Activated CD8-positive, alpha-beta memory T cell treated with anti-CD3 and anti-CD28 coated beads for 48 hours (primary cell): ENCODE measurements around the gene ASCL2.

Experiments used
- DNase-seq, 3 experiments: peaks; one replicate each; pipeline ENCODE4 v3.0.0-alpha.2; 2020; ENCODE audit warnings: low read depth in 2 of 3, low spot score in 2 of 3

The ASCL2 gene

GRCh38 chr11:2263071-2263565, 7.3 kb downstream of the ASCL2 start:
- DNase-seq, result no peak

DNA sequence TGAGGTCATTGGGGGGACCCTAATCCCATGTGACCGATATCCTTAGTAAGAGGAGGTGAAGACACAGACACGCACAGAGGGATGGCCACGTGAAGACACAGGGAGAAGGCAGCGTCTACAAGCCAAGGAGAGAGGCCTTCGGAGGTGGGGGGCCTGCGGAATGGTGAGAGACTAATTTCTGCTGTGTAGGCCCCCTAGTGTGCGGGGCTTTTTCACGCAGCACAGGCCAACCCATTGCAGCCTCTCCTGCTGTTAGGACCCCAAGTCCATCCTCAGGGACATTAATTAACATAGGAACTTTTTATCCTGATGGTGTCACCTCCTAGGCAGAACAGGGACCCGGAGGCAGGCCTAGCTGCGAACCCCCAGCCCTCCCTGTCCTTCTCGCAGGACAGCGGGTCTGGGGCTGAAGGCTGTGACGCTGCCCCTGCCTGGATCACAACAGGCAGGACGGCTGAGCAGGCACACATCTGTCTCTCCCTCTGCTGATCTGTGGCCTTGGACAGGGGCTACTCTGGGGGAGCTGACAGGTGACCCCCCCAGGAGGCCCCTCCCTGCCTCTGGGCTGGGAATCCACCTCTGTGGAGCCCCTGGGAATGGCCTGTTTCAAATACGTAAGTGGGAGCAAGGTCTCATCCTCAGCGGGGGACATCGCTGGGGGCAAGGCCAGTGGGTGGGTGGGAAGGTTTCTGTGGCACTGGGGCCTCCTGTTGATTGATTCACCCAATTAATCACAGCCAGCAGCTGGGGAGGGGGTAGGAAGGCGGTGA, 7.9 kb downstream of the ASCL2 start:
- DNase-seq, result no peak

DNA sequence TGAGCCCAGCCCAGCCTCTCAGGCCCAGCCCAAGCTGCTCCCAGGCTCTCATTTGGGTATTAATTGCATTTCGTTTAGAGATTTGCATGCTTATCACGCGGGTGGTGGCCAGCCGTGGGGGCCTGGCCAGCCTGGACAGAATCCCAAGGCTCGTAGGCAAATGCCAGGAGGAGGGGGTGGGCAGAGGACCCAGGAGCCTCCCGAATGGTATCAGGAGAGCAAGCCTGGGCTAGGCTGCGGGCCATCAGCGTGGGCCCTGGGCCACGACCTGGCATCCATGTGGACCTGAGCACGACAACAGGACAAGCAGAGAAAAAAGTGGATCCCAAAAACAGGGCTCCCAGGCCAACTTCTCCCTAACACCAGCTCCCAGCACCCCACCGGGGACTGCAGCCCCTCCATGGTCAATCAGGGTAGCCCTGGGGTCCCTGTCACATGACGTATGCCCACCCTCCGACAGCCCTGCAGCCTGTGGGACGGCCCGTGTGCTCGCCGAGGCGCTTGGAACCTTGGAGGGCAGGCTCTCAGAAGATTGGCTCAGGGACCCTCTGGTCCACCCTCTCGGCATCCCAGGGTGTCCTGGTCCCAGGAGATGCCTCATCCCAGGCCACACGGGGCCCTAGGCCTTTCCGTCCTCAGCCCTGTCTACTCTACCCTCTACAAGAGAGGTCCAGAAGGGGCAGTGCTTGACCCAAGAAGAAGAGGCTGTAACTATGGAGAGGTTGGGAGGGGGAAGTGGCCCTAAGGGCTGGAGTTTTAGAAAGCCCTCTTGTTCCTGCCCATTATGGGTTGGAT, 8.8 kb downstream of the ASCL2 start:
- DNase-seq, result no peak

GRCh38 chr11:2260491-2261364, 9.7 kb downstream of the ASCL2 start:
- no peak for DNase-seq

DNA sequence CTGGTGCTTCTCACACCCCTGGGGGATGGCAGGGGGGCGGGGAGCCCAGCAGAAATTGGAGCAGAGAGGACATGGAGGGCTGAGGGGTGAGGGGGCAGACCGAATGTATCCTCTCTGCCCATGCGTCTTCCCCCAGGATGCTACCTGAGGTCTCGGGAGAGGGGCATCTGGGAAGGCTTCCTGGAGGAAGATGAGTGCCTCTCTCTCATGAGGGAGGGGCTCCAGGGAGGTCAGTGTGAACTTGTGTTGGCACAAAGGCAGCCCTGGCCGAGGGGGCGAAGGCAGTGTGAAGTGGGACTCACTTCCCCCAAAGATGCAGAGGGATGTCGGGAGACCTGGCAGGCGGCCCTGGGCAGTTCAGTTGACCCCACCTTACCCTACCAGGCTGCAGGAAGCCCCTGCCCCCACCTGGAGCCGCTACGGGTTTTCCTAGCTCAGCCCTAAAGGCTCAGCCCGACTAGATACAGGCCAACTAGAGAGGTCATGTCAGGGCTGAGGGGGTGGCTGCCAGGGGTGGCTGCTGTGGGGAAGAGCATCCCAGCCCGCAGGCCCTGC, 10.4 kb downstream of the ASCL2 start:
- no peak for DNase-seq

GRCh38 chr11:2259466-2259830, 10.9 kb downstream of the ASCL2 start:
- DNase-seq, result no peak

GRCh38 chr11:2258501-2259465, 11.6 kb downstream of the ASCL2 start:
- DNase-seq, result no peak

DNA sequence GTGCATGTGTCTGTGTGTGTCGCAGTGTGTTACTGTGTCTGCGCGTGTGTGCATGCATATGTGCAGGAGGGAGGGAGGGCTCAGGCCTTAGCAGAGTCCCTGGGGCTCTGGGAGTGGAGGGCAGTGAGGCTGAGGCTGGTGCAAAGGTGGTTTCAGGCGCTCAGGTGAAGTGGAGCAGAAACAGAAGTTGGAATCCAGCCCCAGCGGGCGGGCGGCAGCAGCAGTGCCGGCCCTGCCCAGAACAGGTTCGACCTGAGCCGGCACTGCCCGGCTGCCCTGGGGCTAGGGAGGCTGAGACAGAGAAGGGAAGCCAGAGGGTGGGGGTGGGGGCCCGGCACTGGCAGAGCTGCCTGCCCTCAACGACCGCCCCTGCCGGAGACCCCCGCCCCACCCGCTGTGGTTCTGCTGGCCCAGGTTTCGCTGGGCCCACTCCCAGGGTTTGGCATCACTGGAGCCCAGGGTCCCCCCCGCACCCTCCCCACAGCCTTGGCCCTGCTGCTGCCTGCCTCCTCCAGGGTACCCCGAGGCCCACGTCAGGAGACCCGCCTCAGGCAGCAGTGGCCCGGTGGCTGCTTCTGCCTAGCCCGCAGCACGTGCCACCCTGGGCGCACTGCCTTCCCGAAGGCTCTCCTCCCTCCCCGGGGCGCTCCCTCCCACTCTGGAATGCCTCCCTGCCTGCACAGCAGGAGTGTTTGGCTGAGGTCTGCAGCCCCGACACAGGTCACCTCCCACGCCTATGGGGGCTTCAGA, 13.3 kb downstream of the ASCL2 start:
- no peak for DNase-seq

DNA sequence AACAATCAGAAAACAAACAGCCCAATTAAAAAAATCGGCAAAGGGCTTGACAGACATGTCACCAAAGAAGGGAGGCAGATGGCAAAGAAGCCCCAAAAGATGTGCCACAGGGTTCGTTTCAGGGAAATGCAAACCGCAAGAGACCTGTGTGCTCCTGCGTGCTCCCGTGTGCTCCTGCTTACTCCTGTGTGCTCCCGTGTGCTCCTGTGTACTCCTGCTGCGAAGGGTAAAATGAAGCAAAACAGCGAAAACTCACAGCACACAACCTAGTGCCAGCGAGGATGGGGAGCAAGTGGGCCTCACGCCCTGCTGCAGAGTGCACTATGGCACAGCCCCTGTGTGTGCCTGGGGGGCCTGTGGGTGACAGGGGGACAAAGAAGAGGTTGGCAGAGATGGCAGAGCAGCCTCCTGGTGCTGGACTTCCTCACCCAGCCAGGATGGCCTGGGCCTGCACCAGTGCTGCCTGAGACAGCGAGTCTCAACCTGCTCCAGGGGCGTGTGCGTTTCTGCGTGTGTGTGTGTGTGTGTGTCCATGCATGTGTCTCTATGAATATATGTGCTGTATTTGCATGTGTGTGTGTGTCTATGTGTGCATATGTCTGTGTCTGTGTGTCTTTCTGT, 14.0 kb downstream of the ASCL2 start:
- DNase-seq, result no peak

DNA sequence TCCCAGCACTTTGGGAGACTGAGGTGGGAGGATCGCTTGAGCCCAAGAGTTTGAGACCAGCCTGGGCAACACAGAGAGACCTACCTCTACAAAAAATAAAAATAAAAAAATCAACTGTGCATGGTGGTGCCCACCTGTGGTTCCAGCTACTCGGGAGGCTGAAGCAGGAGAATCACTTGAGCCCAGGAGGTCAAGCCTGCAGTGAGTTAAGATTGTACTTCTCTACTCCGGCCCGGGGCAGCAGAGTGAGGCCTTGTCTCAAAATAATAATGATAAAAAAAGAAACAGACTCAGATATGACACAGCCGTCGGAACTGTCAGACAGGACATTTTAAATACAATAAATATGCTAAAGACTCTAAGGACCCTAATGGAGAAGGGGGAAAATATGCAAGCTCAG, 18.4 kb downstream of the ASCL2 start:
- DNase-seq, result no peak

GRCh38 chr11:2251138-2251537, 19.2 kb downstream of the ASCL2 start:
- no peak for DNase-seq

DNA sequence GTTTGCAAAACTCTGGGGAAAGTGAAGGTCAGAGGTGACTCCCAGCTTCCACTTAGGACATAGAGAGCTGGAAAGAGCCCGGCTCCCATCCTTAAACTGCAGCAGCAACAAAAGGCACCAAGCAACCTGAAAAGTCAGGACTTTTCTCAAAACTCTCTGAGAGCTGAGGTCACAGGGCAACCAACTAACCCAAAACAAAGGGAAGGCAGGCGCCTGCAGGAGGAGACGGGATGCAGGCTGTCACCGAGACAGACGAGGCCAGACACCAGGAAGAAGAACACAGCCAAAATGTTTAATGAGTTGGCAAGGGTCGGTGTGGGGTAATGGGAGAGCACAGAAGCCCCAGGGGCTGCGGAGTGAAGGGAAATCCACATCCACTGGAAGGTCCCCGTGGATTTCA, 19.9 kb downstream of the ASCL2 start:
- no peak for DNase-seq

GRCh38 chr11:2250041-2250440, 20.3 kb downstream of the ASCL2 start:
- no peak for DNase-seq

GRCh38 chr11:2249189-2249916, 21.0 kb downstream of the ASCL2 start:
- no peak for DNase-seq

DNA sequence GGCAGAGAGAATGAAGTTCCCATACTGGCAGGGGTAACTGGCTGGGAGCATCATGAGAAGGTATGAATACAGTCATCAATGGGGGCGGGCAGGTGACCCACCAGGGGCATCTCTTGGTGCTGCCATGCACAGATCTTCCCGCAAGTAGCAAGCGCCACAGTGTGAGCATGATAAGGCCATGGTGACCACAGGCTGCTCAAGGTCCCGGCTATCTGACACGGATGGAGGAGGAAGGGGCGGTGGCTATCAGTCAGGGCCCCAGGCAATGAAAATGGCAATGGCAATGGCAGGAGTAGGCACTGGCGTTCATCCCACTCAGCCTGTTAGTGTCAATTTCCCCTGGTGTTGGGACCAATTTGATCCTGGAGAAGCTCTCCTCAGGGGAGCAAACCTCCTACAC, 21.6 kb downstream of the ASCL2 start:
- no peak for DNase-seq

GRCh38 chr11:2248242-2248641, 22.1 kb downstream of the ASCL2 start:
- DNase-seq, result no peak

- no peak for DNase-seq
Measured at GRCh38 chr11:2247496-2247895, 22.9 kb downstream of the ASCL2 start.

- no peak for DNase-seq
Measured at GRCh38 chr11:2240834-2241233, 29.6 kb downstream of the ASCL2 start.
